Measurements from ENCODE around the gene TSPY2.
"Not testable (repeated sequence)": the region's sequence is repeated elsewhere in the genome, so short reads cannot be mapped to it uniquely, and the experiment has no call there.

Gene TSPY2

DNA sequence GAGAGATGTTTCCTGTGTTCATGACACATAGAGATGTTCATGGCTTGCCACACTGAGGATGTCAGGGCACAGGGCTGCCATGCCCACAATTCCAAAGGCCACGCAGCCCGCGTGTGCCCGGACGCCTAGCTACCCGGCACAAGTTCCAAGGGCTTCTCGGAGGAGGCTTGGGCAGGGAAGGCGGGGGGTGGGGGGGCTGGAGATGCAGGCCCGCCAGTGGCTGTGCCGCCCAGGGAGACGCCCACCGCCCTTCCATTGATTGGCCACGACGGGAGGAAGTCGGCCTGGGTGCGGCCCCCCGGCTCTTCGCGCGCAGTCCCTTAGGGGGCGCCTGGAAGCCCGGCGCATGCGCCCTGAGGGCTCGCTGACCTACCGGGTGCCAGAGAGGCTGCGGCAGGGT is at the start of gene TSPY2:
TSPY2 (plus strand) TSS at position 301 of the 400 bp plus-strand sequence; CDS start at position 347, 46 bp downstream.
- H3K27me3 Mint-ChIP-seq (ENCODE audit: low read depth, poor library complexity); DNase-seq; H3K4me3 Mint-ChIP-seq; H3K27ac Mint-ChIP-seq; H3K4me1 Mint-ChIP-seq; H3K36me3 Mint-ChIP-seq (ENCODE audit: low read depth); H3K9me3 Mint-ChIP-seq: not testable (repeated sequence)

- not testable (repeated sequence) for H3K4me1 Mint-ChIP-seq; DNase-seq; H3K4me3 Mint-ChIP-seq; H3K36me3 Mint-ChIP-seq (ENCODE audit: low read depth); H3K9me3 Mint-ChIP-seq; H3K27me3 Mint-ChIP-seq (ENCODE audit: low read depth, poor library complexity); H3K27ac Mint-ChIP-seq
These were observed 36.5 kb upstream of the TSPY2 start for GRCh38 chrY:6209565-6209964.

DNA sequence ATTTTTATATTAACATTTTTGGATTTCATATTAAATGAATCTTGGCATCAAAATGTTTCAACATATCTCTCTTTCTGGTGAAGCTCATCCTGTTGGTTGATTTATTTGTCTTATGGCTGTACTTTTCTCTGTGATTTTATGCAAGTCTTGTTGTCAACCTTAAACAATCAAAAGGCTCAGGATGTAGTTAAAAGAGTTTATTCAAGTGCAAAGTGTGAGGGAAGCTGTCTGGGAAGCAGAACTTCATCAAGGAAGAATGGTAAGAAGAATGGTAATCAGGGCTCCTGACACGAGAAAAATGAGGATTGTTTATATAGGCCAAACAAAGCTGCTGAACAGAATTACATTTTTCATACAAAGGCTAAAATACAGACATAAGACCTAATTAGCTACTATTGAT is 29.0 kb upstream of the TSPY2 start:
- not testable (repeated sequence) for H3K36me3 Mint-ChIP-seq (ENCODE audit: low read depth); H3K27ac Mint-ChIP-seq; H3K9me3 Mint-ChIP-seq; H3K27me3 Mint-ChIP-seq (ENCODE audit: low read depth, poor library complexity); H3K4me1 Mint-ChIP-seq; H3K4me3 Mint-ChIP-seq; DNase-seq

- not testable (repeated sequence) for H3K36me3 Mint-ChIP-seq (ENCODE audit: low read depth); H3K4me1 Mint-ChIP-seq; DNase-seq; H3K9me3 Mint-ChIP-seq; H3K4me3 Mint-ChIP-seq; H3K27ac Mint-ChIP-seq; H3K27me3 Mint-ChIP-seq (ENCODE audit: low read depth, poor library complexity)
These were observed 23.8 kb downstream of the TSPY2 start for GRCh38 chrY:6269839-6270238.

All from nephron progenitor cell (in vitro differentiated cells).